Measurements from ENCODE around the gene TAS1R3. TPM values are rescaled to one million over a fixed set of nuclear protein-coding genes. Genes with fewer than 3 reads are reported as not detected.
A peak's percentile ranks its signal among the peaks of the same experiment; 100 is the strongest.

The TAS1R3 gene
- total RNA-seq, 1 donor from 2014 or later, result 1.3 TPM

GRCh38 chr1:1361233-1361981, 30.3 kb downstream of the TAS1R3 start:
- H3K27ac Mint-ChIP-seq (ENCODE audit: unreplicated experiment), result no peak overlapping the region
- DNase-seq, result no peak

GRCh38 chr1:1361982-1362423, 30.9 kb downstream of the TAS1R3 start:
- Mint-ChIP-seq H3K4me1 (ENCODE audit: low read depth, unreplicated experiment) (peaks cover 11% of the 10 kb centered on the region), H3K9me3 (ENCODE audit: unreplicated experiment) (peaks cover 2% of the 10 kb centered on the region), H3K27ac (ENCODE audit: unreplicated experiment) (no peak overlapping the region), H3K36me3 (ENCODE audit: unreplicated experiment) (no peaks in the 10 kb centered on the region), H3K4me3 (ENCODE audit: unreplicated experiment) (no peak overlapping the region), H3K27me3 (ENCODE audit: unreplicated experiment) (peaks cover 8% of the 10 kb centered on the region)
- TF ChIP-seq CTCF (IDR thresholded peaks at IDR 0.05; ENCODE audit: partially characterized antibody, unreplicated experiment), result no peak
- peak; percentile 21 for DNase-seq

More at GRCh38 chr1:1361233-1361981, 30.3 kb downstream of the TAS1R3 start:
- Mint-ChIP-seq H3K4me1 (ENCODE audit: low read depth, unreplicated experiment) (peaks cover 11% of the 10 kb centered on the region), H3K4me3 (ENCODE audit: unreplicated experiment) (peak overlapping the region; percentile 4), H3K9me3 (ENCODE audit: unreplicated experiment) (peaks cover 2% of the 10 kb centered on the region), H3K27me3 (ENCODE audit: unreplicated experiment) (peaks cover 8% of the 10 kb centered on the region), H3K36me3 (ENCODE audit: unreplicated experiment) (no peaks in the 10 kb centered on the region)
- no peak for TF ChIP-seq CTCF (IDR thresholded peaks at IDR 0.05; ENCODE audit: partially characterized antibody, unreplicated experiment)

DNA sequence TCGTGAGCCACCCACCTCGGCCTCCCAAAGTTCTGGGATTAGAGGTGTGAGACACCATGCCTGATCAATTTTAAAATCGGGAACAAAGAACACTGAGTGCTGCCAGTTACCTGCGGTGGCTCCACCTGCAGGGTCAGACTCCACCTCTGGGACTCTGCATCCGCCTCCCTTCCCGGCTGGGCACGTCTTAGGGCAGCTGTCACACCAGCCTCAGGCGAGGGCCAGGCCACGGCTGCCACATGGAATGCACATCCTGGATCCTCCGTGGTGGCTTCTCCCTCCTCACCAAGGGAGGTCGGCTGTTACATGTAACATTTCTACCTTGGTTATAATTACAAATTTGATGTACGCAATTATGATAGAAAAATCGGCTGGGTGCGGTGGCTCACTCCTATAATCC, 33.2 kb downstream of the TAS1R3 start:
- DNase-seq, result no peak
- Mint-ChIP-seq H3K27ac (ENCODE audit: unreplicated experiment) (no peak overlapping the region), H3K36me3 (ENCODE audit: unreplicated experiment) (no peaks in the 10 kb centered on the region), H3K27me3 (ENCODE audit: unreplicated experiment) (peaks cover 4% of the 10 kb centered on the region), H3K4me3 (ENCODE audit: unreplicated experiment) (no peak overlapping the region), H3K9me3 (ENCODE audit: unreplicated experiment) (peaks cover 2% of the 10 kb centered on the region), H3K4me1 (ENCODE audit: low read depth, unreplicated experiment) (peaks cover 11% of the 10 kb centered on the region)
- no peak for TF ChIP-seq CTCF (IDR thresholded peaks at IDR 0.05; ENCODE audit: partially characterized antibody, unreplicated experiment)

- no peaks in the 10 kb centered on the region for H3K36me3 Mint-ChIP-seq (ENCODE audit: unreplicated experiment)
- H3K9me3 Mint-ChIP-seq (ENCODE audit: unreplicated experiment), result peaks cover 2% of the 10 kb centered on the region
- H3K27me3 Mint-ChIP-seq (ENCODE audit: unreplicated experiment), result no peaks in the 10 kb centered on the region
- no peak for DNase-seq
- H3K4me1 Mint-ChIP-seq (ENCODE audit: low read depth, unreplicated experiment), result peaks cover 4% of the 10 kb centered on the region
- no peak for TF ChIP-seq CTCF (IDR thresholded peaks at IDR 0.05; ENCODE audit: partially characterized antibody, unreplicated experiment)
- H3K27ac Mint-ChIP-seq (ENCODE audit: unreplicated experiment), result no peak overlapping the region
- no peak overlapping the region for H3K4me3 Mint-ChIP-seq (ENCODE audit: unreplicated experiment)
Measured at GRCh38 chr1:1365875-1366698, 35.0 kb downstream of the TAS1R3 start.

DNA sequence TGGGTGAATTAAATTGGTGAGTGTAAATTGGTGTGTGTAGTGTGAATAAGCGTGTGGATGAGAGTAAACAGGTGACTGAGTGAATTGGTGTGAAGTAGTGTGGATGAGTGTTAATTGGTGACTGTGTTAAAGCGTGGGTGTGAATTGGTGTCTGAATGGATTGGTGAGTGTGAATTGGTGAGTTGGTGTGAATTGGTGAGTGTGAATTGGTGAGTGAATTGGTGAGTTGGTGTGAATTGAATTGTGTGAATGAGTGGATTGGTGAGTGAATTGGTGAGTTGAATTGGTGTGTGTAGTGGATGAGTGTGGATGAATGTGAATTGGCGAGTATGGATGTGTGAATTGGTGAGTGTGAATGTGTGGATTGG, 35.6 kb downstream of the TAS1R3 start:
- peaks cover 2% of the 10 kb centered on the region for H3K9me3 Mint-ChIP-seq (ENCODE audit: unreplicated experiment)
- H3K36me3 Mint-ChIP-seq (ENCODE audit: unreplicated experiment), result no peaks in the 10 kb centered on the region
- no peak overlapping the region for H3K4me3 Mint-ChIP-seq (ENCODE audit: unreplicated experiment)

More for the DNA sequence above, 35.6 kb downstream of the TAS1R3 start:
- peaks cover 4% of the 10 kb centered on the region for H3K4me1 Mint-ChIP-seq (ENCODE audit: low read depth, unreplicated experiment)
- DNase-seq, result no peak
- TF ChIP-seq CTCF (IDR thresholded peaks at IDR 0.05; ENCODE audit: partially characterized antibody, unreplicated experiment), result no peak
- H3K27ac Mint-ChIP-seq (ENCODE audit: unreplicated experiment), result no peak overlapping the region
- H3K27me3 Mint-ChIP-seq (ENCODE audit: unreplicated experiment), result no peaks in the 10 kb centered on the region
